Right forelimb (tissue), 1 donor: ENCODE data around the gene DLEC1.

Experiments
- DNase-seq: peaks from one replicate; pipeline ENCODE4 v3.0.0-alpha.2; 2018

Gene DLEC1

GRCh38 chr3:38163117-38163840 lies 124.3 kb downstream of the DLEC1 start:
- no peak for DNase-seq

DNA sequence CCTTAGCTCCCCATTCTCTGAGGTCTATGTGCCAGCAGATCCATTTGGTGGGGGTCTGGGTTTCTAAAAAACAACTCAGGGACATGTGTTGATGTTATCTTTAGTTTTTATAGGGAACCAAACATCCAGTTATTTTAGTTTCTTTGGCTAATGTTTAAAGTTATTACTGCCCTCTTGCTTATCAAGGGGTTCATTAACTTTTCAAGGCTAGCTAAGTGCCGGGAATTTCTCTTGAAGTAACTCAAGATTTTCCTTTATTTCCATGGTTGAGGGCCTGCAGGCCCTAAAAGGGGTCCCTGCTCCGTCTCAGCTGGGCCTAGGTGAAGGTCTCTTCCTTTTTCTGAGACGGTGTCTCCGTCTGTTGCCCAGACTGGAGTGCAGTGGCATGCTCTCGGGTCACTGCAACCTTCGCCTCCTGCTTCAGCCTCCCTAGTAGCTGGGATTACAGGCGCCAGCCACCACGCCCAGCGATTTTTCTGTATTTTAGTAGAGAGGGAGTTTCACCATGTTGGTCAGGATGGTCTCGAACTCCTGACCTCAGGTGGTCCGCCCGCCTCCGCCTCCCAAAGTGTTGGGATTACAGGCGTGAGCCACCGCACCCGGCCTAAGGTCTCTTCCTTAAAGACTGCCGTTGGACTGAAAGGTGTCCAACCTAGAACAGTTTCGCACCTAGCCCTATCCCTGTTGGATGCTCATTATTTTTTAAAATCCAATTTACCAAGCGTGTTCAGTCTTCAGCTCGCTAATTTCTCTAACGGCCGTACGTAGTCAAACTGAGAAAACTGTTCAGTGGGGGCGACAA lies 125.0 kb downstream of the DLEC1 start:
- no peak for DNase-seq

GRCh38 chr3:38164643-38164951 lies 125.6 kb downstream of the DLEC1 start:
- no peak for DNase-seq

DNA sequence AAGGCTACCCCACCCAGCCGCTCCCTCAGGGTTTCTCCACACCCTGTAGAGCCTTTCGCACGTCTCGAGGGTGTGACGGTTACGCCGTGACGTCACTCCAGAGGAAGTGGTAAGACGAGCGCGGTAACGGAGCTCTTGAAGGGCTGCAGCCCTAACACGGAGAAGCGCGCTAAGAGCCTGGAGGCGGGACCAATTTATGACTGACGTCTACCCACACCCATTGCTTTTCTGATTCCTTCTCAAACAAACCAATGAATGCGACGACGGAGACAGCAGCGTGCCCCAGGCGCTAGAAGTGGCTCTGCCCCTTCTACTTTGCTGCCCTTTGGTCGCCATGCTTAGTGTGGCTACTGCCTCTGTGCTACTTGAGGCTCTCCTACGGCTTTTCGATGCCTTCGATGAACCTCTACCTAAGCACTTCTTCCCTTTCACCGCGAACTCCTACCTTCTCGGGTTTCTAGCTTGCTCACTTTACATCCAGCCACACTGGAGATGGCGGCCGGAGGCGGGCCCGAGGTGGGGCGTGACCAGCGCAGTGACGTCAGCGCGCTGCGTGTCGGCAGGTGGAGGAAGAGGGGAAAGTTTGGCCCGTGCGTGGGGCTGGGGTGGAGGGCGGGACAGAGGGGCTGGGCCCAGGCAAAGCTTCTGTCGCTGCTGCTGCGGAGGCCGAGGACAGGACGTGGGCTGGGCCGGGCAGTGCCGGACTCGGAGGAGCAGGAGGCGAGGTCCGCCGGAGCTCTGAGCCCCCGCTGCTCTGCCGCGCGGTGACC lies 126.1 kb downstream of the DLEC1 start, which contains the start of gene OXSR1:
TSS of gene OXSR1 (plus strand) at position 586 of the 770 bp plus-strand sequence. CDS start 340 bp downstream, outside the sequence.
- peak; percentile 98 for DNase-seq

- DNase-seq: no peak
These were observed 126.8 kb downstream of the DLEC1 start for GRCh38 chr3:38165722-38166387.

DNA sequence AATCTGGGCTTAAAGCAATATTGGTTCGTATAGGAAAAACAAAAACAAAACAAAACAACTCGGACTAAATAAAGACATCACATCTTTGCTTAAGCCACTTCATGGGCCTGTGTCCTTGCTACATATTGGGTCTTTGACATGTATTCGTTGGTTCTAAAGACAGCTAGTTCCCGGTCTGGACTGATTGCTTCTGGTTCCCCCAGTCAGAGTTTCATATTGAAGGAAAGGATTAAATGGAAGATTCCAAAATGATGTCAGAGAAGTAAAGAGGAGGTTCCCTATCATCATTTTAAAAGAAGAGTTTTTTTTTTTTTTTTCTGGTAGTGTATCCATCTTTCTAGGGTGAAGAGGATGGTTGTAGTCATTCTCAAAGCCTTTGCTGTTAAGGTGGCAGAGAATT lies 128.6 kb downstream of the DLEC1 start:
- DNase-seq: no peak

- DNase-seq: no peak
These were observed 129.4 kb downstream of the DLEC1 start for GRCh38 chr3:38168151-38169026.

GRCh38 chr3:38169027-38169317 lies 130.0 kb downstream of the DLEC1 start:
- DNase-seq: no peak

- DNase-seq: no peak
These were observed 131.7 kb downstream of the DLEC1 start for GRCh38 chr3:38170722-38171121.

- DNase-seq: no peak
These were observed 132.6 kb downstream of the DLEC1 start for GRCh38 chr3:38171622-38172021.
